ENCODE measurements around the gene DCAF7.

Gene DCAF7

DNA sequence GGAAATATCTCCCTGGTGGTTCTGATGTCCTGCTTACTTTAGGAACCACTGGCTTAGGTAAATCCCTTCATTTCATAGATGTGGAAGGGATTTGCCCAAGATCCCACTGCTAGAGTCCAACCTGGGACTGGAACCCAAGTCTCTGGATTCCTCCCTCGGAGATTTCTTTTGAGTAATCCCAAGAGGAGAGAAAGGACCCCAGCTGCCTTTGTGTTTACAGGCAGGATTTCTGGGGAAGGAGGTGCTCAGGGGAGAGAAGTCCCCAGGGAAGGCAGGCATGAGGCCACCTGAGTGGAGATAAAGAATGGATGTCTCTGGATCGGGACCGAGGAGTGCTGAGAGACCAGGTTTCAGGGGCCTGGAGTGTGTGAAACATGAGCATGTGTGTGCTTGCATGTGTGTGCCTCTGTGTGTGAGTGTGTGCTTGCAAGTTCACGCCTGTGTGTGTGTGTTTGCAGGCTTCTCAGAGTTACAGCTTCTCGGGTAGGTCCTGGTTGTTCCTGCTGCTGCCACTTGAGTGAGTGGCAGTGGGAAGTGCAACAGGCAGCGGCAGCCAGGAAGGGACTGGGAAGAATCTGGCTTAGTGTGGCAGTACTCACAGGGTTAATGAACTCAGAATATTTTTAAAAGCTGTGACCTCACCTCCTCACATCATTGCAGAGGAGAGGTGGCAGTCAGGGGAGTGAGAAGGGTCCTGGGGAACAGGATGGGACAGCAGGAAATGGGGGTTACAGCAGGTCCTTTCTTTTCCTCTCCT is 24.9 kb upstream of the DCAF7 start:
- DNase-seq: peak; percentile 81

DNA sequence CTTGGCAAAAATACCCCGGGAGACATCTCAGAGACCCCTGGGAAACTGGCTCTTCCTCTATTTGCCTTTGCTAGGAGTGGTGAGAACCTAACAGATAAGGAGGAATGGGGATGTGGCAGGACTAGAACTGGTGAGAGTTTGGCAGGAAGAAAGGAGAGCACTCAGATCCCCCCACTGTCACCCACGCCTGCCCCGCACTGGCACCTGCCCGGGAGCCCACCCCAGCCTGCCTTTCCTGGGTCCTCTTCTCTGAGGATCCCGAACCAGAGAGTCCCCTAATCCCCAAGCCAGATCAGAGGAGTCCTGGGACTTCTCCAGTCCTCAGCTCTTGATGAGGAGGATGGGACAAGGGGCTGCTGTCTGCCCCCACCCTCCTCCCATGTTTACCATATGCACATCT is 23.4 kb upstream of the DCAF7 start:
- DNase-seq: no peak

DNA sequence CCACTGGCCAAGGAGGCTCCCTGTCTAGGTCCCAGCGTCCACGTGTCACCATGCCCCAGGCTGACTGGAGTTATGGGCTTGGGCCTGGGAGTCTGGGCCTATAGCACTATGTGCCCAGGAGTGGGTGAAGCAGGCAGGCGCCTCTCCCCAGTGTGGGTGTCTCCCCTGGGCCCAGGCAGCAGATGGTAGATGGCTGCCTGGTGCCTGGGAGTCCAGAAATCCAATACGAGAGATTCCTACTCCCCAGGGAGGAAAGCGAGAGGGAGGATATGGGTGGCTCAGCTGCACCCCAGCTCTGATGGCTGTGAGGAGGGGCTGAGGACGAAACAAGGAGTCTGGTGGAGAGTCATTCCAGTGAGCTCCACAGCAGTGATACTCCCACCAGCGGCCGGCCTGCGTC is 22.1 kb upstream of the DCAF7 start:
- DNase-seq: peak; percentile 89

DNA sequence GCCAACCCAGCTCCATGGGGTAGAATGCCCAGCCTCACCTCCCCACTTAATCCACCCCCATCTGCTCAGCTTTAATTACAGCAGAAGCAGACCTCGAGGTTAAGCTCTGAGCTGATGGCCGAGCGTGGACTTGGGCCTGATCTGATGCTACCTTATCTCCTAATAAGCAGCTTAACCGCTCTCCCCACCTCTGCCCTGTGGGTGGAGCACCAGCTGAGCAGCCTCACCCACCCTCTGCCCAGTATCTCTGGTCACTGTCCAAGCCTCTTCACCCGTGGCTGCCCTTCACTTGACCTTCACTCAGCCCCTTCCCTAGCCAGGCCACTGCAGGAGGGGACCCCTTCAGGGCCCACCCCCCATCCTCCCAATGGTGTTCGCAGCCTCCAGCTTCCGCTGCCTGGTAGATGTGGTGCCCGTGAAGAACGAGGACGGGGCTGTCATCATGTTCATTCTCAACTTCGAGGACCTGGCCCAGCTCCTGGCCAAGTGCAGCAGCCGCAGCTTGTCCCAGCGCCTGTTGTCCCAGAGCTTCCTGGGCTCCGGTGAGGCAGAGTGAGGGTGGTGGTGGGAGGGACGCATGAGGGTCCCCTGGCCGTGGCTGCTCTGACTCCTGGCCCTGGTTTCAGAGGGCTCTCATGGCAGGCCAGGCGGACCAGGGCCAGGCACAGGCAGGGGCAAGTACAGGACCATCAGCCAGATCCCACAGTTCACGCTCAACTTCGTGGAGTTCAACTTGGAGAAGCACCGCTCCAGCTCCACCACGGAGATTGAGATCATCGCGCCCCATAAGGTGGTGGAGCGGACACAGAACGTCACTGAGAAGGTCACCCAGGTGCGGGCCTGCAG is 20.3 kb upstream of the DCAF7 start:
- DNase-seq: peak; percentile 98

DNA sequence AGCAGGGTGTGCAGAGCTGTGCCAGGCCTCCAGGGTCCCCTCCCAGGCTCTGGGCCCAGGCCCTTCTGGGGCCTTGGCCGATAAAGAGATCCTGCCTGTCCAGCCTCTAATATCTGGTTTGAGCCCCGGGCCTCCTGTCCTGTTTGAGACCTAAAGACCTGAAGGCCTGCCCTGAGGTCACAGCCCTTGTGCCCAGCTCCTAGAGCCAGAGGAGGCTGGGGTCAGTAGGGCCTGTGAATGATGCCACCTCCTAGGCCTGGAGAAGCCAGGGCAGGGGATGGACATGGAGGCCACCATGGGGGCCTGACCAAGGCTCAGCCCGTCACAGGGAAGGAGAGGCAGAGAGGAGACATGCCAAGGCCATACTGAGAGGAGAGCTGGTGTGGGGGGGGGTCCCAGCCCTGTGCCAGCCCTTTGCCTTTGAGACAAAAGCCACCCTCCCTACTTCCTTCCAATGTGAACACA is 19.7 kb upstream of the DCAF7 start:
- DNase-seq: no peak

DNA sequence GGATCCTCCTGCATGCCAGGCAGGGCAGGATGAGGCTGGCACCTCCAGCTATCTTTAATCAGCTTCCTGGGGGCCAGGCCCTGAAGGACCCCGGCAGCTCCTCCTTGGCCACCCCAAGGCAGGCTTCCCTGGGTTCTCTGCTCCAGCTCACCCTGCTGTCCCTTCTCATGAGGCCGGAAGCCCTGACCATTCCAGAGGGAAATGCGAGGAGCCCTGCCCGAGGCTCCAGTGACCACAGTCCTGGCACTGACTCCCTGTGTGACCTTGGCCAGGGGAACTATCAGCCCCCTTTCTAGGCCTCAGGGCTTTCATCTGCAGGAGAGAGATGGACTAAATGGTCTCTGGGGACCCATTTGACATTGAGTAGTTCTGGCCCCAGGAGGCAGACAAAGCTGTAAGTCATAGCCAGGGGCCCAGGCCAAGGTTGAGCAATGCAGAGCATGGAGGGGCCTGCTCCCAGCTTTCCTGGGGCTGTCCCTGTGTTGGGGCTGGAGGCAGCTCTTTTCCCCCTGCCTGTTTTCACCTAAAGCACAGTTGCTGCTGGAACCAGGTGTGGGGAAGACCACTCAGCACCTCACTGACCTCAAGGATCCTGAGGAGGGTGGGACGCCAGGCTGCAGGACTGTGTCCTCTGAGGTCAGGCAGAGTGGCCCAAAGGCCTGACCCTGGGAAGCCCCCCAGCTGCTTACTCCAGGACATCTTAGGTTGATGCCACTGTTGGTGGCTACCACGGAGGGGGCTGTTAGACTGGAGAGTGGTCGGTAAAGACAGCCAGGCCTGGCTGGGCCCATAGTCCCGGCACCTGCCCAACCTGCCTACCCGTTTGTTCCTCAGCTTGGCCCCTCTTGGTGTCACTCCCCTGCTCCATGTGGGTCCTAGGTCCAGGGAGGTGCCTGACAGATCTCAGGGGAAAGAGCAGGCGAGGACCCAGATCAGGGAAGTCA is 19.0 kb upstream of the DCAF7 start:
- DNase-seq: peak; percentile 45

DNA sequence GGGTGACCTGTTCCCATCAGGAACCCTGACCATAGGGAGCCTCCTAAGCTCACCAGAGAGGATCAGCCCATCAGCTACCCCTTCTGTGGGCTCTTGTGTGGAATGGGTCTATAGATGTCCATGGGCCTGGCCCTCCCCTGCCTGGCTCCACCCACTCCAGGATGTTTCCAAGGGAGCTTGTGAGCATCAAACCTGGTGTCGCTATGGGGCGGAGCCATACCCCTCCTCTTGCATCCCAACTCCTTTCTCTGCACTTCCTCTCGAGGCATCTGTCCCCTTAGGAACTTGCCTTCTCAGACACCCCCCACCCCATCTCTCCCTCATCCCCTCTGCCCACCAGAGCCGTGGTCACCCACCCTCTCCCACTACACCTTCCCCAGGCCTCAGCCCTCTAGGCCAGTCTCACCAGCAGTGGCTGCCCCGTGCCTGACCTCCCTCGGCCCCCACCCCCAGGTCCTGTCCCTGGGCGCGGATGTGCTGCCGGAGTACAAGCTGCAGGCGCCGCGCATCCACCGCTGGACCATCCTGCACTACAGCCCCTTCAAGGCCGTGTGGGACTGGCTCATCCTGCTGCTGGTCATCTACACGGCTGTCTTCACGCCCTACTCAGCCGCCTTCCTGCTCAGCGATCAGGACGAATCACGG is 16.7 kb upstream of the DCAF7 start:
- DNase-seq: peak; percentile 53

DNA sequence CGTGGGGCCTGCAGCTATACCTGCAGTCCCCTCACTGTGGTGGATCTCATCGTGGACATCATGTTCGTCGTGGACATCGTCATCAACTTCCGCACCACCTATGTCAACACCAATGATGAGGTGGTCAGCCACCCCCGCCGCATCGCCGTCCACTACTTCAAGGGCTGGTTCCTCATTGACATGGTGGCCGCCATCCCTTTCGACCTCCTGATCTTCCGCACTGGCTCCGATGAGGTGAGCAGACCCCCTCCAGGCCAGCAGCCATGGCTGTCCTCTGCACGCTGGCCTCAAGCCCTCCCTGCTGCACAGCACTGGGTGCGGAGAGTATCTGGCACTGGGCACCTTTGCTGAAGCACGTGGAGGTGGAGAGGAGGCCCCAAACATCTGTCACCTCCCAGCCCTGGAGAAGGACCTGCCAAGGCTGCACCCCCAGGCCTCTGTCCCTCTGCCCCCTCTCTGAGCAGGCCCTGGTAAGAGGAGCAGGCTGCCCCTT is 16.2 kb upstream of the DCAF7 start:
- DNase-seq: no peak

DNA sequence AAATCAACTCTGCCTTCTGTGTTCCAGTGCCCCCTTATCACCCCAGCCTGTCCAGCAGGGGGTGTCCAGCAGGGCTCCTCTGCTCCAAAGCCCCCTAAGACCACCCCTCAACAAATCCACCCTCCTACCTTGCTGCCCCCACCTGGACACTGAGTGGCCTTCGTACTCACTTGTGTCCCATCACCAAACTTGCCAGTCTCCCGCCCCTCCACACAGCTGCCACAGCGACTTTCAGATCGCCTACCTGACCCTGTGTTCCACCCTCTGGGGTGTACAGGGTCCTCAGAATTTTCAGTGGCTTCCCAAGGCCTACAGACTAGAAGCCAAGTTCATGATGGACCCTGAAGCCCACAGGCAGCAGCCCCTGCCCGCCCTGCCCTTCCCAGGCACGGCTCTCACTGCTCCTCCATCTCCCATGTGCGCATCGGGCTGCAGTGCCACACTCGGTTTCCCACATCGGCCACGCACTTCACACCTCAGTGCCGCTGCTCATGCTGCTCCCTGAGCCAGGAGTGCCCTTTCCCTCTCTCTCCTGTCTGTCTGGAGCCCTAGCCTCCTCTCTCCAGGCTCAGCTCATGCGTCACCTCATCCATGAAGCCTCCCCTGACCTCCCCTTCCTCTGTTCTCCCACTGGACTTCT is 15.3 kb upstream of the DCAF7 start:
- no peak for DNase-seq

DNA sequence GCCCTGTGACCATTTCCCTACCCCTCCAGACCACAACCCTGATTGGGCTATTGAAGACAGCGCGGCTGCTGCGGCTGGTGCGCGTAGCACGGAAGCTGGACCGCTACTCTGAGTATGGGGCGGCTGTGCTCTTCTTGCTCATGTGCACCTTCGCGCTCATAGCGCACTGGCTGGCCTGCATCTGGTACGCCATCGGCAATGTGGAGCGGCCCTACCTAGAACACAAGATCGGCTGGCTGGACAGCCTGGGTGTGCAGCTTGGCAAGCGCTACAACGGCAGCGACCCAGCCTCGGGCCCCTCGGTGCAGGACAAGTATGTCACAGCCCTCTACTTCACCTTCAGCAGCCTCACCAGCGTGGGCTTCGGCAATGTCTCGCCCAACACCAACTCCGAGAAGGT is 14.6 kb upstream of the DCAF7 start:
- DNase-seq: no peak

DNA sequence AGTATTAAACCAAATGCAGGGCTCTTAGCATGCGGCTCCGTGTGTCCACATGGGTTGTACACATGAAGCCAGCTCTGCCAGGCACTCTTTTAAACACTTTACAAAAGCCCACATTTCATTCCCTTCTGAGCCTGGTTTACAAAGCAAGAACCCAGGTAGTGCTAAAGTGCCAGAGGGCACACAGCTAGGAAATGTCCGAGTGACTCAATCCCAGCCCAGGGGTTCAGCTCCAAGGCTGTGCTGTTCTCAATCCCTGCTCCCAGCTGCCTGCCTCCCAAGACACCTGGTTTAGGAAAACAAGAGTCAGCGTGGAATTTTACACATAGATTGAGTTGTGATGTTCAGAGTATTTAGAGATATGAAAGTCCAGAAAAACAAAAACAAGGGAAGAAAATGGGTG is 13.3 kb upstream of the DCAF7 start:
- DNase-seq: no peak

DNA sequence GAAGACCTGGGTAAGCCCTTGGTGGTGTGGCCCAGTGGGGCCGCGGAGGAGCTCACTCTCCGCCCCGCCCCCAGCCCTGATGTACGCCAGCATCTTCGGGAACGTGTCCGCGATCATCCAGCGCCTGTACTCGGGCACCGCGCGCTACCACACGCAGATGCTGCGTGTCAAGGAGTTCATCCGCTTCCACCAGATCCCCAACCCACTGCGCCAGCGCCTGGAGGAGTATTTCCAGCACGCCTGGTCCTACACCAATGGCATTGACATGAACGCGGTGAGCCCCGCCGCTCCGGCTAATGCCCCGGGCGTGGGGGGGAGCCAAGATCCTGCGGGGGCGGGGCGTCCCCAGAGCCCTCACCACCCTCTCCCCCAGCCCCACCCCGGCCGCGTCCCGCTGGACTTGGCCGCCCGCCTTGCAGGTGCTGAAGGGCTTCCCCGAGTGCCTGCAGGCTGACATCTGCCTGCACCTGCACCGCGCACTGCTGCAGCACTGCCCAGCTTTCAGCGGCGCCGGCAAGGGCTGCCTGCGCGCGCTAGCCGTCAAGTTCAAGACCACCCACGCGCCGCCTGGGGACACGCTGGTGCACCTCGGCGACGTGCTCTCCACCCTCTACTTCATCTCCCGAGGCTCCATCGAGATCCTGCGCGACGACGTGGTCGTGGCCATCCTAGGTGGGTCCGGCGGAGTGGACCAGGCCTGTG is 12.1 kb upstream of the DCAF7 start:
- no peak for DNase-seq

DNA sequence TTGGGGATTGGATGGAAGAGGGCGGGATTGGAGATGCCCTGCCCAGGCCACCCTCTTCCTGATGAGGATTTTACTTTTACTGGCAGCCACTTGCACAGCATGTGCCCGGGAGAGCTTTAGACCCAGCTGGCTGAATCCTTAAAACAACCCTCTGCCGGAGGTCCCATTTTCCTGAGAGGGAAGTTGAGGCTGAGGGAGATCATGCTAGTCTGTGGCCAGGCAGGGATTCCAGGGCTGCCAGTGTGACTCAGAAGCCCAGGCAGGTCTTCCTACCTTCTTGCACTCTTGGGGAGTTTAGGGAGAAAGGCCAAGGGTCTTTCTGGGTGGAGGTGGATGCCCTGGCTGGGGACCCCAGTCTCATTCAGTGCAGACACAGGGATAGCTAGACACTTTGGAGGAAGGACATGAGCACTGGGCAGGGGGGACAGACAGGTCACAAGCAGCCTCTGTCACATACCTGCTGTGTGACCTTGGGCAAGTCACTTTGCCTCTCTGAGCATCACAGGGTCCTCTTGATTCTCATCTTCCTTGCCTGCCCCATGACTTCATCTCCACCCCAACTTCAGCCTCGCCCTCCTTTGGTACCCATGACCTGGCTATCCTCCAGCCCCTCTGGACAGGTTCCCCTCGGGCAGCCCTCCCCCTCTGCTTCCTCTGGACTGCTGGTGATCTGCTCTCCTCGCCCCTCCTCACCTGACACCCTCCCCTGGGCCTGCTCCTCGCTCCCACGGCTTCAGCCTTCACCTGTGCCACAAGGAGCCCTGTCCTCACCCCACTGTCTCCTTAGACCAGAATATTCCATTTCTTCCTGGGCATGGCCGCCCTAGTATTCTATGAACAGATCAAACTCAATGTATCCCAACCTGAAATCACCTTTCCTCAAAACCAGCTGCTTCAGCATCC is 11.3 kb upstream of the DCAF7 start:
- no peak for DNase-seq

DNA sequence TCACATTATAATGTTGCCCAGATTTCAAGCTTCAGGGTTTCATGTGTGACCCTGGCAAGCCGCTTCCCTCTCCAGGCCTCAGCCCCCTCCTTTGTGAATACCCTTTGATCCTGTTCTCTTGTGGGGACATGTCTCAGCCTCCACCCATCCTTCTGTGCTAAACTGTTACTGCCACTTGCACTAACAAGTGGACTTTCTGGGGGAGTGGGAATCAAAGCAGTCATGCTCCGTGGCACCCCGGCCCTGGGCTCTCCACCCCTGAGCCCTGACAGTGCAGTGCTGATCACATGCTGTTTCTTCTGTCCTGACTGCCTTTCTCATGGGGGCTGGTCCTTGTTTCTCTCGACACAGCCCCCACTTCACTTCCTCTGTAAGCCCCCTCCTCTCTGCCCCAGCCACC is 9.7 kb upstream of the DCAF7 start:
- no peak for DNase-seq

DNA sequence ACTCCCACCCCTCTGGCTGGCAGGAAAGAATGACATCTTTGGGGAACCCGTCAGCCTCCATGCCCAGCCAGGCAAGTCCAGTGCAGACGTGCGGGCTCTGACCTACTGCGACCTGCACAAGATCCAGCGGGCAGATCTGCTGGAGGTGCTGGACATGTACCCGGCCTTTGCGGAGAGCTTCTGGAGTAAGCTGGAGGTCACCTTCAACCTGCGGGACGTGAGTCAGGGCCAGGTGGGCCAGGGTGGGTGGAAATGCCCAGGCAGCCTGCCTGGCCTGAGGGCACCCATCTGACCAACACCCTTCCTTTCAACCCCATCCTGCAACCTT is 8.1 kb upstream of the DCAF7 start:
- no peak for DNase-seq

DNA sequence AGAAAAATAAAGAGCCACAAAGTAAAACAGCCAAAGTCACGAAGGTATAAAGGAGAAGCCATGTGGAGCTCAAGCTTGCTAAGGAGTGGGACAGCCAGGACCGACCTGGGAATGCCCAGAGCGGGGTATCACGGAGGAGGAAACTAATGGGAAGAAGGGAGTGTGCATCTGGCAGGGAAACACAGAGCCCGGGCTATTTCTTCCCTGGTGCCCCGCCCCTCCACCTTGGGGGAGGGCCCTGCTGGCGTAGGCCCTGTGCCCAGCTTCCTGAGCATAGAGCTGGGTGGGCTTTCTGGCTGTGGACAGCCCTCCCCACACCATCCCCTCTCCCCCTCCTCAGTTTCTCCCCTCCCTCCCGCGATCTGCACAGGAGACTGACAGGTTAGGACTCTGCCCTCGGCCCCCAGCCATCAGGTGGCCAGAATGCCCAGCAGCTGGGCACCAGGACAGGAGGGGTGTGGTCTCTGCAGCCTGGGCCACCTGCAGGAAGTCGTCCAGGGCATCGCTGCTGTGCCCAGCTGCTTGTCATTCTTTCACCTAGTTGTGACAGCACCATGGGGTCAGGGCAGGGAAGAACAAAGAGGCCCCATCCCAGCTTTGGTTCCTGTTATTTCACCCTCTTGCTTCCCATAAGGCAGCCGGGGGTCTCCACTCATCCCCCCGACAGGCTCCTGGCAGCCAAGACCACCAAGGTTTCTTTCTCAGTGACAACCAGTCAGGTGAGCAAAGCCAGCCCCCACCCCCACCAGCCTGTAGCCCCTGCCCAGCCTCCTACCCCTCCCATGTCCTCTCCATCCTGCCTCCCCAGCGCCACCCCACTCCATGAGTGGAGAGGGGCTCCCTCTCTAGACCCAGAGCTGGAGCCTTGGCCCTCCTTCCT is 7.1 kb upstream of the DCAF7 start:
- DNase-seq: no peak

DNA sequence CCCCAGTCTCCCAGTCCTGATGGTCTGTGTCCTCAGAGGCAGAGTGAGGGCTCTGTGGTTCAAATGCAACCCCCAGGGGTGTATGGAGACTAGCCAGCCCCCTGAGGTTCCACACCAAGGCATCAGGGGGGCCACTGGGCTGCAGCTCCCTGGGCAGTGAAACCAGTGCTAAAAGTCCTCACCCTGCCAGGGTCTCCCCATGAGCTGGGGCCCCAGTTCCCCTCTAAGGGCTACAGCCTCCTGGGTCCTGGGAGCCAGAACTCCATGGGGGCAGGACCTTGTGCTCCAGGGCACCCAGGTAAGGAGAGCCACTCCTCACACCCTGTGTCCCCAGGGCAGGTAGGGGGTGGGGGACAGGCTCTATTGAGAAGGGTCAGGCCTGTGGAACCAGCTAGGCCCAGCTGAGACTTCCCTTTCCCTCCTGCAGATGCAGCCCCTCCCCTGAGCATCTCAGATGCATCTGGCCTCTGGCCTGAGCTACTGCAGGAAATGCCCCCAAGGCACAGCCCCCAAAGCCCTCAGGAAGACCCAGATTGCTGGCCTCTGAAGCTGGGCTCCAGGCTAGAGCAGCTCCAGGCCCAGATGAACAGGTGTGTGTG is 6.4 kb upstream of the DCAF7 start:
- no peak for DNase-seq

DNA sequence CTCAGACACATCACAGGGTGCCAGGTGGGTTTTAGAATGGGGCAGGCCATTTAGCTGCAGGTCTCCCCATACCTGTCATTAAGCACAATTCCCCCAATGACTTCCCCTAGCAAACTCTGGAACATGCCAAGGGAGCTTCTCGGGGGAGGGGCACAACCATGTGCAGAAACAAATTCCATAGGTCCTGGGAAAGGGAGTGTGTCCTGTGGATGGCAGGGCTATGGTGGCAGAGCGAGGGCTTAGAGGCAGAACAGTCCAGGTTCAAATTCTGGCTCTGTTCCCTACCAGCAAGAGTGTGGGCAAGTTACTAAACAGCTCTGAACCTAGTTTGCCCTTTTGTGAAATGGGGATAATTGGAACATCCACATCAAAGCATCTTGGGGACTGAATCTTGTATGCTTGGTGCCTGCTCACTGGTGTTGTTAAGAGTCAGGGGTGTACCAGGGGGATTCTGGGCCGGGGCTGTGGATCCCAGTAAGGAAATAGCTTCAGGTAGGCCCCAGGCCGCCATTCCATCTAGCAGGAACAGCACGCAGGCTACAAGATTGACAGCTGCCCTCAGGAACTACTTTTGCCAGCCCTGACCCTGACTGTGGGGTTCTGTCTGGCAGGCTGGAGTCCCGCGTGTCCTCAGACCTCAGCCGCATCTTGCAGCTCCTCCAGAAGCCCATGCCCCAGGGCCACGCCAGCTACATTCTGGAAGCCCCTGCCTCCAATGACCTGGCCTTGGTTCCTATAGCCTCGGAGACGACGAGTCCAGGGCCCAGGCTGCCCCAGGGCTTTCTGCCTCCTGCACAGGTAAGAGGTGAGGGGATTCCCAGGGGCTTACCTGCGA is 5.6 kb upstream of the DCAF7 start:
- DNase-seq: no peak
